Glutamatergic neuron (in vitro differentiated cells): ENCODE measurements around the gene GPATCH1. TPM values are rescaled to one million over a fixed set of nuclear protein-coding genes. Genes with fewer than 3 reads are reported as not detected.
"Not testable (repeated sequence)": the region's sequence is repeated elsewhere in the genome, so short reads cannot be mapped to it uniquely, and the experiment has no call there.

Experiments used
- DNase-seq: peaks from one replicate; pipeline ENCODE4 v3.0.0; 2022
- H3K27ac Mint-ChIP-seq: one replicate; pipeline ENCODE4 v1.8.0; 2020; ENCODE audit warnings: mild to moderate bottlenecking, mixed read lengths, inconsistent platforms; ENCODE audit not compliant: unreplicated experiment
- H3K27me3 Mint-ChIP-seq: one replicate; pipeline ENCODE4 v1.8.0; 2020; ENCODE audit warnings: mild to moderate bottlenecking, moderate library complexity, mixed read lengths, inconsistent platforms; ENCODE audit not compliant: unreplicated experiment
- H3K36me3 Mint-ChIP-seq: one replicate; pipeline ENCODE4 v1.8.0; 2020; ENCODE audit warnings: mild to moderate bottlenecking, mixed read lengths, inconsistent platforms; ENCODE audit not compliant: unreplicated experiment
- H3K4me1 Mint-ChIP-seq: one replicate; pipeline ENCODE4 v1.8.0; 2020; ENCODE audit warnings: mild to moderate bottlenecking, low read depth, mixed read lengths, inconsistent platforms; ENCODE audit not compliant: unreplicated experiment
- H3K4me3 Mint-ChIP-seq: one replicate; pipeline ENCODE4 v1.8.0; 2020; ENCODE audit warnings: mild to moderate bottlenecking, mixed read lengths, inconsistent platforms; ENCODE audit not compliant: unreplicated experiment
- H3K9me3 Mint-ChIP-seq: one replicate; pipeline ENCODE4 v1.8.0; 2020; ENCODE audit warnings: mild to moderate bottlenecking, moderate library complexity, mixed read lengths, inconsistent platforms; ENCODE audit not compliant: unreplicated experiment
- total RNA-seq: library from RNA; stranded (reverse); fragmentation: NEBNext Ultra II Directional; extraction: Animal tissue kit (Norgen Biotek cat#: 25700); gene quantifications from one replicate; pipeline ENCODE4 v1.2.1, GENCODE V29; 2021; ENCODE audit not compliant: unreplicated experiment
- TF ChIP-seq, protein P1 (sequence below): fragments of 200-600 bp; sonication (generic); IDR thresholded peaks from one replicate; pipeline ENCODE4 v1.5.0; 2021; ENCODE audit not compliant: partially characterized antibody, unreplicated experiment

GPATCH1 gene
- total RNA-seq, 1 donor from 2014 or later: 8.8 TPM

DNA sequence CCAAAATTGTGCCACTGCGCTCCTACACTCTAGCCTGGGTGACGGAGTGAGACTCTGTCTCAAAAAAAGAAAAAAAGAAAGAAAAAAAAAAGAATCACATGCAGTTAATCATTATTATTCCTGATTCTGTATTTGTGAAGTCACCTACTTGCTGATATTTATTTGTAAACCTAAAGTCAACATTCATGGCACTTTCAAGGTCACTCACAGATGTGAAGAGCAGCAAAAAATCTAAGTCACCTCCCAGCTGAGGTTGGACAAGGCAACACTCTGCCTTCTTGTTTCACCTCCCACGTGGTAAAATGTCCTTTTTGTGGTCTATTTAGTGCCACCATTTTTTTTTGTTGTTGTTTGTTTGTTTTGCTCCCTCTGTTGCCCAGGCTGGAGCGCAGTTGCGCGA is 77.4 kb downstream of the GPATCH1 start:
- Mint-ChIP-seq H3K36me3 (peaks cover 9% of the 10 kb centered on the region), H3K27me3 (peaks cover 2% of the 10 kb centered on the region), H3K4me3 (no peak overlapping the region), H3K4me1 (no peaks in the 10 kb centered on the region), H3K27ac (no peak overlapping the region), H3K9me3 (no peaks in the 10 kb centered on the region)
- TF ChIP-seq, protein P1, sequence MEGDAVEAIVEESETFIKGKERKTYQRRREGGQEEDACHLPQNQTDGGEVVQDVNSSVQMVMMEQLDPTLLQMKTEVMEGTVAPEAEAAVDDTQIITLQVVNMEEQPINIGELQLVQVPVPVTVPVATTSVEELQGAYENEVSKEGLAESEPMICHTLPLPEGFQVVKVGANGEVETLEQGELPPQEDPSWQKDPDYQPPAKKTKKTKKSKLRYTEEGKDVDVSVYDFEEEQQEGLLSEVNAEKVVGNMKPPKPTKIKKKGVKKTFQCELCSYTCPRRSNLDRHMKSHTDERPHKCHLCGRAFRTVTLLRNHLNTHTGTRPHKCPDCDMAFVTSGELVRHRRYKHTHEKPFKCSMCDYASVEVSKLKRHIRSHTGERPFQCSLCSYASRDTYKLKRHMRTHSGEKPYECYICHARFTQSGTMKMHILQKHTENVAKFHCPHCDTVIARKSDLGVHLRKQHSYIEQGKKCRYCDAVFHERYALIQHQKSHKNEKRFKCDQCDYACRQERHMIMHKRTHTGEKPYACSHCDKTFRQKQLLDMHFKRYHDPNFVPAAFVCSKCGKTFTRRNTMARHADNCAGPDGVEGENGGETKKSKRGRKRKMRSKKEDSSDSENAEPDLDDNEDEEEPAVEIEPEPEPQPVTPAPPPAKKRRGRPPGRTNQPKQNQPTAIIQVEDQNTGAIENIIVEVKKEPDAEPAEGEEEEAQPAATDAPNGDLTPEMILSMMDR: no peak
- DNase-seq: no peak

DNA sequence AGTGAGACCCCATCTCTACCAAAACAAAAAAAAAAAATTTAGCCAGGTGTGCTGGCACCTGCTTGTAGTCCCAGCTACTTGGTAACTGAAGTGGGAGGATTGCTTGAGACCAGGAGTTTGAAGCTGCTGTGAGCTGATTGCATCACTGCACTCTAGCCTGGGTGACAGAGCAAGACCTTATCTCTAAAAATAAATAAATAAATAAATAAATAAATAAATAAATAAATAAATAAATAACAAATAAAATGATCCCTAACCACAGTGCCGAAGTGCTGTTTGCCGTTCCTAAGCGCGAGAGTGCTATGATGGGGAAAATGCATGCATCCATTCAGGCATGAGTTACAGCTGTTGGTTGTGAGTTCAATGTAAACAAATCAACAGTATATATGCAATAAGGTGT is 78.2 kb downstream of the GPATCH1 start:
- TF ChIP-seq, protein P1: no peak
- DNase-seq: no peak
- H3K36me3 Mint-ChIP-seq: peaks cover 12% of the 10 kb centered on the region

DNA sequence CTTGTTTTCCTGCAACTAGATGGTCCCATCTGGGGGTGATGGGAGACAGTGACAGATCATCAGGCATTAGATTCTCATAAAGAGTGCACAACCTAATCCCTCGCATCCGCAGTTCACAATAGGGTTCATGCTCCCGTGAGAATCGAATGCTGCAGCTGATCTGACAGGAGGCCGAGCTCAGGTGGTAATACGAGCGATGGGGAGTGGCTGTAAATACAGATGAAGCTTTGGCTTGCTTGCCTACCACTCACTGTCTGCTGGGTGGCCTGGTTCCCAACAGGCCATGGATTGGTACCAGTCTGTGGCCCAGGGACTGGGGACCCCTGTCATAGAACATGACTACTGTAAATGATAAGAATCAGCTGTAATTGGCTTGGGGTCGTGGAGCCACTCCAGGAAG is 78.9 kb downstream of the GPATCH1 start:
- no peak overlapping the region for H3K27ac Mint-ChIP-seq
- H3K36me3 Mint-ChIP-seq: peaks cover 13% of the 10 kb centered on the region
- peak; percentile 18 for DNase-seq
- no peaks in the 10 kb centered on the region for H3K9me3 Mint-ChIP-seq
- H3K4me3 Mint-ChIP-seq: no peak overlapping the region
- TF ChIP-seq, protein P1: no peak
- H3K4me1 Mint-ChIP-seq: no peaks in the 10 kb centered on the region
- no peaks in the 10 kb centered on the region for H3K27me3 Mint-ChIP-seq

More for the DNA sequence above, 78.2 kb downstream of the GPATCH1 start:
- H3K27me3 Mint-ChIP-seq: peaks cover 2% of the 10 kb centered on the region
- H3K4me3 Mint-ChIP-seq: no peak overlapping the region
- no peaks in the 10 kb centered on the region for H3K9me3 Mint-ChIP-seq
- no peak overlapping the region for H3K27ac Mint-ChIP-seq
- H3K4me1 Mint-ChIP-seq: no peaks in the 10 kb centered on the region

DNA sequence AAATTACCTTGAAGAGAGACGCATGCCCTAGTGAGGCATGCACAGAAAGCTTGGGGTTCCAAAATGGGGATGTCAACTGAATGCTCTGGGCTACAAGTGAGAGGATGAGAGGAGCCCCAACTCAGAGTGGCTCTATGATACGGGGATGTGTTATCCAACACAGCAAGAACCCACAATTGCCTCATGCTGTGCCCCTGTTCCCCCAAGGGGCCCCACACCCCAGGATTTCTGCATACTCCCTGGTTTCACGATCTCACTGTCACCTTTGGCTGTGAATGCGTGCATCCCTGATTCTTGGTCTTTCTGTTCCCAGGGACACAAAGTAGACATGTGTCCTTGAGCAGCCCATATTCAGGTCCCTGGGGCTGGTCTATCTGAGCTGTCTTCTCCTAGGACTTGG is 80.2 kb downstream of the GPATCH1 start:
- H3K36me3 Mint-ChIP-seq: peaks cover 13% of the 10 kb centered on the region
- no peaks in the 10 kb centered on the region for H3K27me3 Mint-ChIP-seq
- H3K9me3 Mint-ChIP-seq: peaks cover 2% of the 10 kb centered on the region
- H3K4me3 Mint-ChIP-seq: no peak overlapping the region
- DNase-seq: no peak
- no peak overlapping the region for H3K27ac Mint-ChIP-seq
- TF ChIP-seq, protein P1: no peak
- H3K4me1 Mint-ChIP-seq: no peaks in the 10 kb centered on the region

DNA sequence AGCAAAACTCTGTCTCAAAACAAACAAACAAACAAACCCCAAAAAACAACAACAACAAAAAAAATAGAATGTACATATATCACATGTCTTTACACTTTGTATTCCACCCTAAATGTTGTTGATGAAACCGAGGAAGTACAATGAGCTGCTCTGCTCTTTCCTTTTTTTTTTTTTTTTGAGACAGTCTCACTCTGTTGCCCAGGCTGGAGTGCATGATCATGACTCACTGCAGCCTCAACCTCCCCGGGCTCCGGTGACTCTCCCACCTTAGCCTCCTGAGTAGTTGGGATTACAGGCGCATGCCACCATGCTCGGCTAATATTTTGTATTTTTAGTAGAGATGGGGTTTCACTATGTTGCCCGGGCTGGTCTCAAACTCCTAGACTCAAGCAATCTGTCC is 82.5 kb downstream of the GPATCH1 start:
- H3K27ac Mint-ChIP-seq: no peak overlapping the region

DNA sequence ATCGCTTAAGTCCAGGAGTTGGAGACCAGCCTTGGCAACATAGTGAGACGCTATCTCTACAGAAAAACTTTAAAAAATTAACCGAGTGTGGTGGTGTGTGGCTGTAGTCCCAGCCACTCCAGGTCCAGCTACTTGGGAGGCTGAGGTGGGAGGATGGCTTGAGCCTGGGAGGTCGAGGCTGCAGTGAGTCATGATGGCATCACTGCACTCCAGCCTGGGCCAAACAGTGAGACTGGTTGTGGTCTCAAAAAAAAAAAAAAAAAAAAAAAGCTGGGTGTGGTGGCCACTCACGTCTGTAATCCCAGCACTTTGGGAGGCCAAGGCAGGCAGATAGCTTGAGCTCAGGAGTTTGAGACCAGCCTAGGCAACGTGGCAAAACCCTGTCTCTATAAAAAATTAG is 85.1 kb downstream of the GPATCH1 start:
- not testable (repeated sequence) for H3K27me3 Mint-ChIP-seq, H3K9me3 Mint-ChIP-seq, H3K27ac Mint-ChIP-seq, H3K4me3 Mint-ChIP-seq, DNase-seq, H3K4me1 Mint-ChIP-seq
- peaks cover 12% of the 10 kb centered on the region for H3K36me3 Mint-ChIP-seq

More for the DNA sequence above, 82.5 kb downstream of the GPATCH1 start:
- Mint-ChIP-seq H3K4me3 (no peak overlapping the region), H3K27me3 (no peaks in the 10 kb centered on the region), H3K9me3 (peaks cover 2% of the 10 kb centered on the region), H3K4me1 (no peaks in the 10 kb centered on the region), H3K36me3 (peaks cover 17% of the 10 kb centered on the region)
- TF ChIP-seq, protein P1: no peak
- no peak for DNase-seq
